HG03045 (cell line): Measurements from ENCODE around the gene PLS1.
"Not testable (repeated sequence)": the region's sequence is repeated elsewhere in the genome, so short reads cannot be mapped to it uniquely, and the experiment has no call there.

Experiments used
- ATAC-seq: cut with Tn5 transposase; IDR thresholded peaks from one replicate; pipeline ENCODE4 v1.9.1; 2021; ENCODE audit warnings: mild to moderate bottlenecking, moderate library complexity; ENCODE audit not compliant: unreplicated experiment

The PLS1 gene

GRCh38 chr3:142680710-142681109, 84.5 kb downstream of the PLS1 start:
- no peak for ATAC-seq

GRCh38 chr3:142690613-142691012, 94.4 kb downstream of the PLS1 start:
- no peak for ATAC-seq

GRCh38 chr3:142691527-142691926, 95.3 kb downstream of the PLS1 start:
- ATAC-seq = no peak

- ATAC-seq = no peak
Measured at GRCh38 chr3:142693136-142693853, 97.1 kb downstream of the PLS1 start.

GRCh38 chr3:142694225-142694624, 98.0 kb downstream of the PLS1 start:
- ATAC-seq = no peak

- no peak for ATAC-seq
Measured at GRCh38 chr3:142705198-142705597, 109.0 kb downstream of the PLS1 start.

- ATAC-seq = no peak
Measured at GRCh38 chr3:142706321-142707127, 110.3 kb downstream of the PLS1 start.

GRCh38 chr3:142709207-142709606, 113.0 kb downstream of the PLS1 start:
- ATAC-seq = no peak

- ATAC-seq = not testable (repeated sequence)
Measured at GRCh38 chr3:142714882-142715281, 118.7 kb downstream of the PLS1 start.

GRCh38 chr3:142716102-142716501, 119.9 kb downstream of the PLS1 start:
- no peak for ATAC-seq

- peak; percentile 21 for ATAC-seq
Measured at GRCh38 chr3:142723665-142723967, 127.4 kb downstream of the PLS1 start.

- ATAC-seq = peak; percentile 96
Measured at GRCh38 chr3:142723968-142724681, 127.9 kb downstream of the PLS1 start, which contains the start of gene TRPC1. Gene TRPC1 (plus strand): TSS chr3:142724034. CDS start chr3:142724560, 526 bp downstream.

GRCh38 chr3:142724682-142725356, 128.6 kb downstream of the PLS1 start:
- peak; percentile 32 for ATAC-seq

GRCh38 chr3:142725357-142725739, 129.2 kb downstream of the PLS1 start:
- no peak for ATAC-seq

GRCh38 chr3:142726017-142726416, 129.8 kb downstream of the PLS1 start:
- ATAC-seq = no peak

GRCh38 chr3:142732066-142732465, 135.9 kb downstream of the PLS1 start:
- no peak for ATAC-seq

GRCh38 chr3:142734834-142735233, 138.6 kb downstream of the PLS1 start:
- no peak for ATAC-seq

GRCh38 chr3:142735462-142735861, 139.3 kb downstream of the PLS1 start:
- ATAC-seq = no peak

GRCh38 chr3:142738396-142738795, 142.2 kb downstream of the PLS1 start:
- no peak for ATAC-seq

GRCh38 chr3:142746646-142747045, 150.5 kb downstream of the PLS1 start:
- no peak for ATAC-seq

- ATAC-seq = not testable (repeated sequence)
Measured at GRCh38 chr3:142750531-142750930, 154.3 kb downstream of the PLS1 start.
